HepG2 (cell line): Measurements from ENCODE around the gene UNC5CL. TPM values are rescaled to one million over a fixed set of nuclear protein-coding genes. Genes with fewer than 3 reads are reported as not detected.

ENCODE experiments used
- ADNP ChIP-seq: sonication (generic); formaldehyde crosslinking; IDR thresholded peaks from 2 replicates; pipeline ENCODE4 v1.4.0; 2020; ENCODE audit warnings: missing genetic modification reagents
- BHLHE40 ChIP-seq: IDR thresholded peaks from 2 replicates; pipeline ENCODE4 v1.6.1; 2011; ENCODE audit warnings: low read length, improper control_type of control experiment
- EED ChIP-seq: sonication (generic); formaldehyde crosslinking; IDR thresholded peaks from 2 replicates; pipeline ENCODE4 v1.5.0; 2020; ENCODE audit warnings: mild to moderate bottlenecking, missing genetic modification reagents
- ELK4 ChIP-seq: sonication (generic); formaldehyde crosslinking; IDR thresholded peaks from 2 replicates; pipeline ENCODE4 v1.9.0; 2021; ENCODE audit warnings: missing genetic modification reagents, borderline replicate concordance
- FOXK2 ChIP-seq: fragments of 450-650 bp; IDR thresholded peaks from 2 replicates; pipeline ENCODE4 v1.6.1; 2016
- HOXA3 ChIP-seq: sonication (generic); formaldehyde crosslinking; IDR thresholded peaks from 2 replicates; pipeline ENCODE4 v1.5.0; 2020; ENCODE audit warnings: missing genetic modification reagents
- PRDM15 ChIP-seq: sonication (generic); formaldehyde crosslinking; IDR thresholded peaks from 2 replicates; pipeline ENCODE4 v1.4.0; 2020; ENCODE audit warnings: missing genetic modification reagents
- SIX4 ChIP-seq: sonication (generic); formaldehyde crosslinking; IDR thresholded peaks from 2 replicates; pipeline ENCODE4 v1.4.0; 2020; ENCODE audit warnings: missing genetic modification reagents
- ZBTB40 ChIP-seq, 2 experiments: fragments of 450-650 bp in 1 of 2; sonication (generic) in 1 of 2; formaldehyde crosslinking in 1 of 2; IDR thresholded peaks; 2 replicates each; pipeline versions ENCODE4 v1.6.1 to v1.8.0; 2016 to 2022; ENCODE audit warnings: antibody characterized with exemption in 1 of 2, mild to moderate bottlenecking in 1 of 2, missing genetic modification reagents in 1 of 2
- ZBTB46 ChIP-seq: sonication (generic); formaldehyde crosslinking; IDR thresholded peaks from 2 replicates; pipeline ENCODE4 v1.4.0; 2020; ENCODE audit warnings: mild to moderate bottlenecking, missing genetic modification reagents, borderline replicate concordance
- ZIK1 ChIP-seq: sonication (generic); formaldehyde crosslinking; IDR thresholded peaks from 2 replicates; pipeline ENCODE4 v1.5.0; 2020; ENCODE audit warnings: mild to moderate bottlenecking, low read depth, missing genetic modification reagents, borderline replicate concordance
- ZNF10 ChIP-seq: sonication (generic); formaldehyde crosslinking; IDR thresholded peaks from 2 replicates; pipeline ENCODE4 v1.4.0; 2020; ENCODE audit warnings: mild to moderate bottlenecking, low read depth, missing genetic modification reagents, borderline replicate concordance
- ZNF3 ChIP-seq: IDR thresholded peaks from 2 replicates; pipeline ENCODE4 v1.7.0; 2017; ENCODE audit warnings: inconsistent platforms
- ZNF547 ChIP-seq: sonication (generic); formaldehyde crosslinking; IDR thresholded peaks from 2 replicates; pipeline ENCODE4 v1.5.1; 2020; ENCODE audit warnings: mild to moderate bottlenecking, missing genetic modification reagents
- ZNF569 ChIP-seq: sonication (generic); formaldehyde crosslinking; IDR thresholded peaks from 2 replicates; pipeline ENCODE4 v1.5.0; 2020; ENCODE audit warnings: mild to moderate bottlenecking, missing genetic modification reagents, moderate library complexity, borderline replicate concordance
- polyA plus RNA-seq, 8 experiments: library from polyadenylated mRNA; depleted of rRNA in 3 of 8; stranded (reverse) in 7 of 8; unstranded in 1 of 8; fragments of >200 nt; fragmentation: Illumina TruSeq in 4 of 8; extraction: Trizol in 4 of 8; gene quantifications; 2 replicates each; pipeline versions ENCODE4 v1.2.1 to v1.2.3, GENCODE V29; 2011 to 2016; ENCODE audit warnings: low read depth in 4 of 8, missing spikeins in 1 of 8, mixed read lengths in 1 of 8; ENCODE audit not compliant: insufficient read depth in 1 of 8
- total RNA-seq, 5 experiments: library from RNA; depleted of rRNA; stranded (reverse); fragments of >200 nt; fragmentation: Illumina TruSeq; extraction: Trizol; gene quantifications; 2 replicates each; pipeline ENCODE4 v1.2.3, GENCODE V29; 2016; ENCODE audit warnings: low read depth in 1 of 5

The UNC5CL gene
- total and polyA plus RNA-seq, 2 of the 13 experiments (the other 11 are each of a cell fraction or from before 2014, with no cell fraction given): 2.4 to 2.5 TPM

DNA sequence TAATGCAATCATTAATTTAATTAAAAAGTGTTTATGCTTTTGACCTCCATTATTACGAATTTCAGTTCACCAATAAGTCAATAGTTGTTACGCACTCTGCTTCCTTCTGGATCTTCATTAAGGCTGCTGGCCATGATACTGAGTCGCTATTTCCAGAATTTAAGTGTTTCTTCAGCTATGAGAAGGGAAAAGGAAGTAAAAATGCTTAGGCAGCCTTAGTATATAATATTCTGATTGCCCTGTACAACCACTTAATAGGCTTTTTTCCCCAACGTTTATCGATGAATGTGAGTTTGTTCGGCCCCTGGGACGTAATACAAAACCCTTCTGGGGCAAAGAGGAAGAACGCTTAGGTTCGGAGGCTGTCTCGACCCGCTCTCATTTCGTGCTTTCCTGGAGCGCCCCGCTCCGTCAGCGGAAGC is 32.5 kb upstream of the UNC5CL start (continued):
- no peak for TF ChIP-seq ZBTB40 (IDR thresholded peaks at IDR 0.05)
- no peak for TF ChIP-seq ZBTB40 (CRISPR knock-in tag; IDR thresholded peaks at IDR 0.05)
- no peak for TF ChIP-seq ZNF569 (CRISPR knock-in tag)
- TF ChIP-seq EED: no peak
- TF ChIP-seq BHLHE40: no peak
- TF ChIP-seq FOXK2: no peak
- no peak for TF ChIP-seq ELK4
- TF ChIP-seq HOXA3 (CRISPR knock-in tag): peak; percentile 38; the same call in 1 of the 2 replicates
- TF ChIP-seq ZBTB46 (CRISPR knock-in tag): no peak
- no peak for TF ChIP-seq PRDM15
- TF ChIP-seq SIX4 (CRISPR knock-in tag): no peak
- TF ChIP-seq ZNF10 (CRISPR knock-in tag): no peak
- TF ChIP-seq ZNF3: no peak
- no peak for TF ChIP-seq ADNP (CRISPR knock-in tag)
- no peak for TF ChIP-seq ZIK1 (CRISPR knock-in tag)
- TF ChIP-seq ZNF547 (CRISPR knock-in tag): no peak
